Transverse colon (tissue), 3 donors: Measurements from ENCODE around the gene GLI3.

Source experiments
- CTCF ChIP-seq, 5 experiments: fragments of 200-600 bp in 3 of 5; fragments of 450-650 bp in 2 of 5; sonication (generic) in 3 of 5; IDR thresholded peaks; 1 replicate in 2 of 5; 2 replicates in 3 of 5; pipeline ENCODE4 v1.5.1; 2016 to 2017; ENCODE audit warnings: antibody characterized with exemption in 5 of 5, inconsistent platforms in 3 of 5, mild to moderate bottlenecking in 2 of 5, moderate library complexity in 1 of 5
- EP300 ChIP-seq: sonication (generic); formaldehyde crosslinking; IDR thresholded peaks from one replicate; pipeline ENCODE4 v1.6.1; 2017; ENCODE audit warnings: antibody characterized with exemption, low read depth
- POLR2A ChIP-seq: fragments of 450-650 bp; IDR thresholded peaks from one replicate; pipeline ENCODE4 v1.6.1; 2016; ENCODE audit warnings: antibody characterized with exemption, mild to moderate bottlenecking, moderate library complexity

GRCh38 chr7:41940760-41941343 lies 296.2 kb downstream of the GLI3 start:
- no peak for TF ChIP-seq POLR2A
- TF ChIP-seq EP300 = no peak
- peak; percentile 78 to 89 (median 86) for TF ChIP-seq CTCF (IDR thresholded peaks at IDR 0.05)
